AG04450 (cell line): ENCODE data around the gene GPRIN3. TPM values are rescaled to one million over a fixed set of nuclear protein-coding genes. Genes with fewer than 3 reads are reported as not detected.

Source experiments
- CTCF ChIA-PET: fragments of 300-600, 350-600 bp; formaldehyde crosslinking; extraction: SDS; loops from one replicate; lab custom pipeline; 2022; ENCODE audit warnings: antibody characterized with exemption, inconsistent platforms; lab: Charles Lee
- POLR2A ChIA-PET: fragments of 350-600 bp; formaldehyde crosslinking; extraction: SDS; loops from one replicate; lab custom pipeline; 2021; ENCODE audit warnings: antibody characterized with exemption, inconsistent platforms; lab: Yijun Ruan, JAX
- DNase-seq: peaks from one replicate; pipeline ENCODE4 v3.0.0-alpha.2; 2011; ENCODE audit warnings: low read depth, low spot score
- H3K27ac ChIP-seq: one replicate; pipeline ENCODE4 v1.5.1; 2012; ENCODE audit warnings: low read depth, low read length, control low read depth
- H3K27me3 ChIP-seq: one replicate; pipeline ENCODE4 v1.6.0; 2012; ENCODE audit warnings: low read length; ENCODE audit not compliant: control insufficient read depth, insufficient read depth
- H3K4me3 ChIP-seq: 2 replicates; pipeline ENCODE4 v1.5.1; 2011; ENCODE audit warnings: mild to moderate bottlenecking, low read depth, low read length, control low read depth
- H3K9me3 ChIP-seq: 2 replicates; pipeline ENCODE4 v1.5.1; 2012; ENCODE audit warnings: low read length; ENCODE audit not compliant: control insufficient read depth, insufficient read depth
- CTCF ChIP-seq: IDR thresholded peaks from 2 replicates; pipeline ENCODE4 v1.5.1; 2011; ENCODE audit warnings: low read depth, low read length, control low read depth, inconsistent platforms
- polyA plus RNA-seq: library from polyadenylated mRNA; depleted of rRNA; stranded (reverse); fragments of >200 nt; gene quantifications from 2 replicates; pipeline ENCODE4 v1.2.3, GENCODE V29; 2011

GPRIN3 gene
- polyA plus RNA-seq, 1 experiment: 0.01 TPM

GRCh38 chr4:89299153-89299791 lies 8.3 kb downstream of the GPRIN3 start:
- H3K27ac ChIP-seq: no peak overlapping the region
- CTCF ChIA-PET: interaction anchor here (1.8 kb wide), 1 partner anchor 44 kb away, joined by 6 read pairs; no protein-coding TSS in a partner anchor
- no peak for TF ChIP-seq CTCF
- no peaks in the 10 kb centered on the region for H3K9me3 ChIP-seq
- no peak overlapping the region for H3K4me3 ChIP-seq
- POLR2A ChIA-PET: no interaction called here
- DNase-seq: no peak
- peaks cover 2% of the 10 kb centered on the region for H3K27me3 ChIP-seq

- CTCF ChIA-PET: interaction anchor here (0.7 to 1.8 kb wide), 2 partner anchors 44 to 604 kb away, joined by 3 to 6 read pairs; no protein-coding TSS in a partner anchor
Observed at GRCh38 chr4:89298788-89299152, 8.8 kb downstream of the GPRIN3 start.

GRCh38 chr4:89298155-89298554 lies 9.4 kb downstream of the GPRIN3 start:
- H3K27ac ChIP-seq: no peak overlapping the region
- H3K27me3 ChIP-seq: peaks cover 5% of the 10 kb centered on the region
- TF ChIP-seq CTCF: no peak
- no peak overlapping the region for H3K4me3 ChIP-seq
- ChIA-PET POLR2A (no interaction called here), CTCF (interaction anchor here (0.7 to 1.8 kb wide), 2 partner anchors 43 to 605 kb away, joined by 3 to 6 read pairs; no protein-coding TSS in a partner anchor)
- no peak for DNase-seq
- H3K9me3 ChIP-seq: no peaks in the 10 kb centered on the region

More at GRCh38 chr4:89298788-89299152, 8.8 kb downstream of the GPRIN3 start:
- POLR2A ChIA-PET: no interaction called here
- no peaks in the 10 kb centered on the region for H3K9me3 ChIP-seq
- no peak for DNase-seq
- no peak overlapping the region for H3K27ac ChIP-seq
- peaks cover 2% of the 10 kb centered on the region for H3K27me3 ChIP-seq
- TF ChIP-seq CTCF: no peak
- no peak overlapping the region for H3K4me3 ChIP-seq

GRCh38 chr4:89296896-89297295 lies 10.7 kb downstream of the GPRIN3 start:
- peaks cover 5% of the 10 kb centered on the region for H3K27me3 ChIP-seq
- no peaks in the 10 kb centered on the region for H3K9me3 ChIP-seq
- no peak for DNase-seq
- no peak overlapping the region for H3K27ac ChIP-seq
- no peak overlapping the region for H3K4me3 ChIP-seq
- ChIA-PET POLR2A (no interaction called here), CTCF (no interaction called here)
- no peak for TF ChIP-seq CTCF

- CTCF ChIA-PET: no interaction called here
- Histone ChIP-seq H3K27ac (no peak overlapping the region), H3K9me3 (no peaks in the 10 kb centered on the region), H3K4me3 (no peak overlapping the region), H3K27me3 (peaks cover 5% of the 10 kb centered on the region)
- POLR2A ChIA-PET: no interaction called here
- no peak for DNase-seq
- no peak for TF ChIP-seq CTCF
Observed at GRCh38 chr4:89296399-89296798, 11.2 kb downstream of the GPRIN3 start.
